ENCODE data around the gene MACROD1.
A peak's percentile ranks its signal among the peaks of the same experiment; 100 is the strongest.

Gene MACROD1

GRCh38 chr11:64089493-64089892 is 76.4 kb downstream of the MACROD1 start:
- DNase-seq: no peak

- no peak for DNase-seq
Measured at GRCh38 chr11:64089027-64089360, 76.9 kb downstream of the MACROD1 start.

- DNase-seq: no peak
Measured at GRCh38 chr11:64088162-64089026, 77.5 kb downstream of the MACROD1 start.

- DNase-seq: no peak
Measured at GRCh38 chr11:64086258-64087123, 79.4 kb downstream of the MACROD1 start.

GRCh38 chr11:64085906-64086257 is 80.0 kb downstream of the MACROD1 start:
- DNase-seq: no peak

- DNase-seq: no peak
Measured at GRCh38 chr11:64084951-64085710, 80.8 kb downstream of the MACROD1 start.

- no peak for DNase-seq
Measured at GRCh38 chr11:64084146-64084950, 81.6 kb downstream of the MACROD1 start.

GRCh38 chr11:64083398-64084080 is 82.4 kb downstream of the MACROD1 start:
- no peak for DNase-seq

GRCh38 chr11:64081745-64082442 is 84.0 kb downstream of the MACROD1 start:
- no peak for DNase-seq

GRCh38 chr11:64080390-64080789 is 85.5 kb downstream of the MACROD1 start:
- DNase-seq: no peak

- no peak for DNase-seq
Measured at GRCh38 chr11:64078905-64079304, 87.0 kb downstream of the MACROD1 start.

GRCh38 chr11:64078284-64078683 is 87.6 kb downstream of the MACROD1 start:
- DNase-seq: no peak

- DNase-seq: no peak
Measured at GRCh38 chr11:64077607-64078006, 88.3 kb downstream of the MACROD1 start.

- DNase-seq: no peak
Measured at GRCh38 chr11:64076758-64077157, 89.2 kb downstream of the MACROD1 start.

- peak; percentile 49 for DNase-seq
Measured at GRCh38 chr11:64074239-64074638, 91.7 kb downstream of the MACROD1 start.

- no peak for DNase-seq
Measured at GRCh38 chr11:64073542-64073941, 92.4 kb downstream of the MACROD1 start.

GRCh38 chr11:64072871-64073270 is 93.0 kb downstream of the MACROD1 start:
- no peak for DNase-seq

- DNase-seq: no peak
Measured at GRCh38 chr11:64072403-64072802, 93.5 kb downstream of the MACROD1 start.

- no peak for DNase-seq
Measured at GRCh38 chr11:64071849-64072248, 94.1 kb downstream of the MACROD1 start.

- DNase-seq: no peak
Measured at GRCh38 chr11:64070314-64070681, 95.6 kb downstream of the MACROD1 start.

Measured in hematopoietic multipotent progenitor cell treated with erythropoietin and hydrocortisone succinate and interleukin-3 and kit ligand, for 6 days (in vitro differentiated cells).